Esophagus squamous epithelium (tissue), 5 donors: Measurements from ENCODE around the gene NSRP1. TPM values are rescaled to one million over a fixed set of nuclear protein-coding genes. Genes with fewer than 3 reads are reported as not detected.

Experiments used
- DNase-seq: peaks from one replicate; lab custom pipeline; 2025; lab: John Stamatoyannopoulos, UW
- H3K27ac ChIP-seq, 4 donors: fragments of 200-600 bp; sonication (generic); one replicate each; pipeline ENCODE4 v1.5.1; 2016 to 2019; ENCODE audit warnings: mild to moderate bottlenecking in 1 of 4
- H3K27me3 ChIP-seq, 4 donors: fragments of 200-600 bp; sonication (generic); 1 replicate in 3 of 4; 2 replicates in 1 of 4; pipeline versions ENCODE4 v1.5.1 to v1.6.0; 2017 to 2021; ENCODE audit warnings: antibody characterized with exemption in 1 of 4
- H3K36me3 ChIP-seq, 3 donors: fragments of 200-600 bp; sonication (generic); one replicate each; pipeline ENCODE4 v1.5.1; 2016 to 2019
- H3K4me1 ChIP-seq, 3 donors: fragments of 200-600 bp; sonication (generic); one replicate each; pipeline ENCODE4 v1.5.1; 2017 to 2019
- H3K4me3 ChIP-seq, 4 donors: fragments of 200-600 bp; sonication (generic); 1 replicate in 3 of 4; 2 replicates in 1 of 4; pipeline ENCODE4 v1.5.1; 2016 to 2019; ENCODE audit warnings: mild to moderate bottlenecking in 2 of 4, moderate library complexity in 1 of 4
- H3K9me3 ChIP-seq, 3 donors: fragments of 200-600 bp; sonication (generic); one replicate each; pipeline ENCODE4 v1.5.1; 2016 to 2019
- CTCF ChIP-seq, 6 experiments: fragments of 450-650 bp in 4 of 6; fragments of 200-600 bp in 2 of 6; sonication (generic) in 2 of 6; IDR thresholded peaks; one replicate each; pipeline ENCODE4 v1.5.1; 2016 to 2019; ENCODE audit warnings: antibody characterized with exemption in 6 of 6, mild to moderate bottlenecking in 4 of 6, moderate library complexity in 4 of 6
- POLR2A ChIP-seq, 4 donors: fragments of 450-650 bp; IDR thresholded peaks; one replicate each; pipeline ENCODE4 v1.6.1; 2017; ENCODE audit warnings: antibody characterized with exemption in 4 of 4, mild to moderate bottlenecking in 4 of 4, moderate library complexity in 3 of 4
- WGBS, 2 donors: methylation state at CpG; one replicate each; pipeline ENCODE4 v1.1.5; 2018; 5-methylcytosine and 5-hydroxymethylcytosine counted together
- intact Hi-C: fragments of 100-400 bp; cut with DNase I; formaldehyde crosslinking; loops from one replicate; pipeline ENCODE4 v1.15.0; 2022
- total RNA-seq, 4 donors: library from RNA; depleted of rRNA; stranded (reverse); fragments of >200 nt; gene quantifications; one replicate each; pipeline ENCODE4 v1.1.0, GENCODE V29; 2016
- donor health status: DM: yes; HTN: yes; CAD: no.

The NSRP1 gene
- total RNA-seq, 4 donors from 2014 or later, result 12.9 to 28.6 (median 21.8) TPM

GRCh38 chr17:30103921-30104320 is 12.7 kb upstream of the NSRP1 start:
- Histone ChIP-seq H3K27ac (no peak overlapping the region), H3K4me3 (no peak overlapping the region), H3K9me3 (no peaks in the 10 kb centered on the region), H3K27me3 (no peaks in the 10 kb centered on the region), H3K36me3 (no peaks in the 10 kb centered on the region), H3K4me1 (peaks cover 3 to 11% (median 3%) of the 10 kb centered on the region in 3 donors)
- intact Hi-C loops, result no loop called here
- WGBS, 2 donors, result 67 to 100% methylated on average over 1 of the region's 1 CpG
- no peak for TF ChIP-seq POLR2A (IDR thresholded peaks at IDR 0.05)
- TF ChIP-seq CTCF (IDR thresholded peaks at IDR 0.05), result no peak
- no peak for DNase-seq

GRCh38 chr17:30104575-30105339 is 11.9 kb upstream of the NSRP1 start:
- Histone ChIP-seq H3K4me1 (peaks cover 3 to 11% (median 3%) of the 10 kb centered on the region in 3 donors), H3K4me3 (peak overlapping the region in 3 of 4 donors; percentile 33 to 52 (median 37)), H3K27ac (peak overlapping the region in 1 of 4 donors; percentile 27), H3K27me3 (no peaks in the 10 kb centered on the region), H3K36me3 (no peaks in the 10 kb centered on the region), H3K9me3 (no peaks in the 10 kb centered on the region)
- TF ChIP-seq POLR2A (IDR thresholded peaks at IDR 0.05) (no peak), CTCF (IDR thresholded peaks at IDR 0.05) (peak; percentile 76 to 87 (median 84))
- 24 to 25% methylated on average over 29 of the region's 29 CpGs for WGBS, 2 donors
- intact Hi-C loops, result loop anchor here (5.0 kb wide), 1 partner anchor 128 kb away; no protein-coding TSS in a partner anchor
- DNase-seq, result no peak

GRCh38 chr17:30112794-30113193 is 3.8 kb upstream of the NSRP1 start:
- TF ChIP-seq POLR2A (IDR thresholded peaks at IDR 0.05) (no peak), CTCF (IDR thresholded peaks at IDR 0.05) (no peak)
- Histone ChIP-seq H3K36me3 (no peaks in the 10 kb centered on the region), H3K9me3 (no peaks in the 10 kb centered on the region), H3K4me1 (peaks cover 0 to 11% (median 3%) of the 10 kb centered on the region in 3 donors), H3K27ac (no peak overlapping the region), H3K27me3 (peaks cover 0 to 4% (median 0%) of the 10 kb centered on the region in 4 donors), H3K4me3 (no peak overlapping the region)
- intact Hi-C loops, result no loop called here
- no peak for DNase-seq

GRCh38 chr17:30113213-30113612 is 3.4 kb upstream of the NSRP1 start:
- peaks cover 0 to 15% (median 7%) of the 10 kb centered on the region in 3 donors for H3K4me1 ChIP-seq
- H3K4me3 ChIP-seq, result no peak overlapping the region
- H3K27me3 ChIP-seq, result peaks cover 0 to 4% (median 0%) of the 10 kb centered on the region in 4 donors
- no peaks in the 10 kb centered on the region for H3K36me3 ChIP-seq
- no peak overlapping the region for H3K27ac ChIP-seq
- TF ChIP-seq CTCF (IDR thresholded peaks at IDR 0.05) (no peak), POLR2A (IDR thresholded peaks at IDR 0.05) (no peak)
- H3K9me3 ChIP-seq, result no peaks in the 10 kb centered on the region
- no peak for DNase-seq
- intact Hi-C loops, result no loop called here

GRCh38 chr17:30116345-30116660 is 313 bp upstream of the NSRP1 start:
- no peaks in the 10 kb centered on the region for H3K9me3 ChIP-seq
- TF ChIP-seq CTCF (IDR thresholded peaks at IDR 0.05), result no peak
- no peak for TF ChIP-seq POLR2A (IDR thresholded peaks at IDR 0.05)
- 15 to 17% methylated on average over 8 to 9 of the region's 10 CpGs for WGBS, 2 donors
- peaks cover 0 to 44% (median 17%) of the 10 kb centered on the region in 3 donors for H3K4me1 ChIP-seq
- no peak for DNase-seq
- H3K36me3 ChIP-seq, result peaks cover 0 to 26% (median 0%) of the 10 kb centered on the region in 3 donors
- peak overlapping the region; percentile 50 to 78 (median 76) for H3K4me3 ChIP-seq
- intact Hi-C loops, result no loop called here
- H3K27ac ChIP-seq, result peak overlapping the region; percentile 93 to 97 (median 96)
- no peaks in the 10 kb centered on the region for H3K27me3 ChIP-seq
